RWPE1 (cell line): ENCODE measurements around the gene MMP8.

ENCODE experiments used
- CTCF ChIA-PET: fragments of 350-600 bp; sonication (Branson Sonifier 250); formaldehyde crosslinking; extraction: SDS; loops from one replicate; lab custom pipeline; 2021; lab: Yijun Ruan, JAX
- POLR2A ChIA-PET: fragments of 400-600 bp; formaldehyde crosslinking; extraction: SDS; loops from one replicate; lab custom pipeline; 2020; ENCODE audit warnings: antibody characterized with exemption; ENCODE audit not compliant: low non-redundant PET; lab: Yijun Ruan, JAX
- DNase-seq: peaks from one replicate; pipeline ENCODE4 v3.0.0; 2012; ENCODE audit warnings: low spot score
- H3K27ac ChIP-seq: fragments of 450-650 bp; 2 replicates; pipeline ENCODE4 v1.5.1; 2017
- TF ChIP-seq, protein P1 (sequence below): fragments of 450-650 bp; conservative IDR thresholded peaks from 2 replicates; pipeline ENCODE4 v1.5.1; 2017; ENCODE audit warnings: low read depth, mild to moderate bottlenecking

Gene MMP8

DNA sequence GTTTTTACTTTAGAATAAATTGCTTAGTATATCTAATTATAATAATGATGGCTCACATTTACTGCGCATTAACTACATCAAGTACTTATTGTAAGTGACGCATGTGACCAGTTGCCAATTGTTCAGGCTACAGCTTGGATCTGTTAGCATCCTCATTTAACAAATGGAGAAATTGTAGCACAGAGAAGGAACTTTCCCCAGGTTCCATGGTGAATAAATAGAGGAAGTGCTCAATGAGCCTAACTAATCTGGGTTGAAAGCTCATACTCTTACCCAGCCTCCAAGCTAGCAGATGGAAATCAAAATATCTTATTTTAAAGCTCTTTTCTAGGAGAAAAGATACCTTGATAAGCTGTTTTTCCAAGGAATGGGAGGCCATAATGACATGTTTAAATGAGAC lies 39.0 kb downstream of the MMP8 start:
- DNase-seq = no peak
- ChIA-PET POLR2A (no interaction called here), CTCF (interaction anchor here (0.6 kb wide), 1 partner anchor 9 kb away, joined by 5 read pairs; no protein-coding TSS in a partner anchor)
- H3K27ac ChIP-seq = no peak overlapping the region
- TF ChIP-seq, protein P1, sequence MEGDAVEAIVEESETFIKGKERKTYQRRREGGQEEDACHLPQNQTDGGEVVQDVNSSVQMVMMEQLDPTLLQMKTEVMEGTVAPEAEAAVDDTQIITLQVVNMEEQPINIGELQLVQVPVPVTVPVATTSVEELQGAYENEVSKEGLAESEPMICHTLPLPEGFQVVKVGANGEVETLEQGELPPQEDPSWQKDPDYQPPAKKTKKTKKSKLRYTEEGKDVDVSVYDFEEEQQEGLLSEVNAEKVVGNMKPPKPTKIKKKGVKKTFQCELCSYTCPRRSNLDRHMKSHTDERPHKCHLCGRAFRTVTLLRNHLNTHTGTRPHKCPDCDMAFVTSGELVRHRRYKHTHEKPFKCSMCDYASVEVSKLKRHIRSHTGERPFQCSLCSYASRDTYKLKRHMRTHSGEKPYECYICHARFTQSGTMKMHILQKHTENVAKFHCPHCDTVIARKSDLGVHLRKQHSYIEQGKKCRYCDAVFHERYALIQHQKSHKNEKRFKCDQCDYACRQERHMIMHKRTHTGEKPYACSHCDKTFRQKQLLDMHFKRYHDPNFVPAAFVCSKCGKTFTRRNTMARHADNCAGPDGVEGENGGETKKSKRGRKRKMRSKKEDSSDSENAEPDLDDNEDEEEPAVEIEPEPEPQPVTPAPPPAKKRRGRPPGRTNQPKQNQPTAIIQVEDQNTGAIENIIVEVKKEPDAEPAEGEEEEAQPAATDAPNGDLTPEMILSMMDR = no peak

DNA sequence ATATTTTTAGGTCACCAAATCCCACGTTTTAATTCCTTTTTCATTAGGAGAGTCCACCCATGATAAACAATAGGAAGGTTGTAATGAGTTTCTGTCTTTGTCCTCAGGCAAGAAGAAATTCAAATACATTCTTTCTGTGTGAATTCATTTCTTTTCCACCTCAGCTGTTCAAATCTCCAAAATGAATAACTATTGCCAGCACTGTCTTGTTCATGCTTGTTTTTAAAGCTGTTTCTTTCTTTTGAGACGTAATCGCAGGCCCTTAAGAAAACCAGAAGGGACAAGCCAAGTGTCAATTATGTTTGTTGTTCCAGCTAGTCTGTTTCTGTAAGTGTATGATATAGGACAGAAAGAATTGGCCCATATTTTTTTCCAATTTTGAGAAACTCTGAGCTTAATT lies 39.4 kb downstream of the MMP8 start:
- TF ChIP-seq, protein P1 = no peak
- ChIA-PET CTCF (interaction anchor here (0.6 to 0.7 kb wide), 2 partner anchors 8 to 1007 kb away, joined by 3 to 5 read pairs; no protein-coding TSS in a partner anchor), POLR2A (no interaction called here)
- peak; percentile 38 for DNase-seq
- H3K27ac ChIP-seq = no peak overlapping the region

DNA sequence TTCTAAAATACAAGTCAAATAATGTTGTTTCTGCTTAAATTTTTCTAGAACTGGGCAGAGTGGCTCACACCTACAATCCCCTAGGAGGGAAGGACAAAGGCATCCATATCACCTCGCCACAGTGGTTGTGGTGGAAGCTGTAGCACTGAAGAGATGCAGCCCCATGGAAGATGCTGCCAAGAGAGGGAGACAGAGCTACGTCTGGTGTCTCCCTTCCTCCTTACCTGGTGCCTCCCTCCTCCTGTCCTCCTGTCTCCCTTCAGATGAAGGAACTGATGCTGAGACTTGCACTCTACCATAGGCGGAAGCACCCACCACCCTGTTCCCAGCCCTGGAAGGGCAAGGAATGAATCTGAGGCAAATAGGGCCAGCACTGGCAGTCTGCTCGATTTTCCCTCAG lies 41.5 kb downstream of the MMP8 start:
- TF ChIP-seq, protein P1 = no peak
- ChIA-PET POLR2A (no interaction called here), CTCF (interaction anchor here (0.7 kb wide), 2 partner anchors 456 to 935 kb away, joined by 3 to 4 read pairs; no protein-coding TSS in a partner anchor)
- no peak for DNase-seq
- no peak overlapping the region for H3K27ac ChIP-seq

DNA sequence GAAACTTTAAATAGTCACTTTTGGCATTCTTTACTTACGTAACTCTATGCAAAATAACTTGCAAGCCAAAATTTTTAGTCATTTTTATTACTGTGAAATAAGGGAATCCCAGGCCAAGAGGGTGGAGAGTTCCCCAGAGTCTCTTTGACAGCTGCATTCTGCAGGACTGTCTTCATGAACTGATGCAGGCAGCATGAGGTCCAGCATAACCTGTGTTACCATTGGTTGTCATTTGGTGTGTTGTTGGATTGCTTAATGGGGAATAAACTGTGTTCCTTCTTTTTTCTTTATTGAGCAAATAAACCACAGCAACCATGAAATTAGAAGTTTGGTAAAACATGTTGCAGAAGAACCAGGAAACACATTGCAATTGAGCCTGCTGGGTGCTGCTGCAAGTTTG lies 43.8 kb downstream of the MMP8 start:
- DNase-seq = no peak
- TF ChIP-seq, protein P1 = no peak
- ChIA-PET CTCF (interaction anchor here (1.1 kb wide), 1 partner anchor 15 kb away, joined by 3 read pairs; no protein-coding TSS in a partner anchor), POLR2A (no interaction called here)
- H3K27ac ChIP-seq = peak overlapping the region; percentile 35; the same call in 1 of the 2 replicates

DNA sequence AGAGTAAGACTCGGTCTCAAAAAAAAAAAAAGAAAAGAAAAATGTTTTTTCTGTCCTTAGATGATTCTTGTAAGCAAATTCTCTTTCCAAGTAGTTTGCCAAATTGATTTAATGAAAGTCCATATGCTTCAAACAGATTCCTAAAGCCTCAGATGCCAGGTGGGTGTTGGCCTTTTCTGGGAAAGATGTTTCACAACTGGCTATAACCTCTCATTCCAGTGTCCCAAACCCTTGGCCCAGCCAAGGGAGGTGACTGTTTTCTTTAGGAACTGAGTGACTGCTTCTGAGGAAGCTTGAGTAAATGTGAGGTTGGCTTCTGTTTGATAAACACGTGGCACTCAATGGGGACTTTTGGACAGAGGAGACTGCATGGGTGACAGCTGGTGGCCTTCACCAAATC lies 46.7 kb downstream of the MMP8 start:
- no peak overlapping the region for H3K27ac ChIP-seq
- no peak for DNase-seq
- TF ChIP-seq, protein P1 = no peak
- POLR2A ChIA-PET = no interaction called here
- CTCF ChIA-PET = no interaction called here

DNA sequence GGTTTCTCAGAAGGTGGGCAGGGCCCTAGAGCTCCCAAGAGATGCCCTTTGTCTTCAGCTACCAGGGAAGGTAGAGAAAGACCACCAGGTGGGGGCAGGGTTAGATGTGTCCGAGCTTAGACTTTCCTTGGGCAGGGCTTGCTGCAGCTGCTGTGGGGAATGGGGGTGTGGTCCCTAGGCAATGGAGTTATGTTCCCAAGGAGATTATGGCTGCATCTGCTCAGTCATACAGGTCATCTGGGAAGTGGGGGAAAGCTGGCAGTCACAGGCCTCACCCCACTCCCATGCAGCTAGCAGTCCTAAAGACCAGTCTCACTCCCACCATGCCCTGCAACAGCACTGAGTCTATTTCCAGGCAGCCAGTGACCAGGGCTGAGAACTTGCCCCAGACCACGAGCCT lies 48.7 kb downstream of the MMP8 start:
- CTCF ChIA-PET = interaction anchor here (0.6 to 1.1 kb wide), 4 partner anchors 196 to 379 kb away, joined by 3 to 4 read pairs (median 4); no protein-coding TSS in a partner anchor
- H3K27ac ChIP-seq = no peak overlapping the region
- POLR2A ChIA-PET = no interaction called here
- TF ChIP-seq, protein P1 = no peak
- DNase-seq = no peak
